OCI-LY1 (cell line): ENCODE measurements around the gene TBCE.

Source experiments
- EZH2 ChIP-seq: fragments of 200-600 bp; sonication (generic), shearing (Covaris generic); IDR thresholded peaks from 2 replicates; pipeline ENCODE4 v1.8.0; 2017; ENCODE audit warnings: borderline replicate concordance, mixed run types, mild to moderate bottlenecking, antibody characterized with exemption, low read length, moderate library complexity, mixed read lengths
- TF ChIP-seq, protein P1 (sequence below): fragments of 200-600 bp; sonication (generic), shearing (Covaris generic); IDR thresholded peaks from 2 replicates; pipeline ENCODE4 v1.5.1; 2017; ENCODE audit warnings: mild to moderate bottlenecking, antibody characterized with exemption, low read length, moderate library complexity, mixed read lengths

DNA sequence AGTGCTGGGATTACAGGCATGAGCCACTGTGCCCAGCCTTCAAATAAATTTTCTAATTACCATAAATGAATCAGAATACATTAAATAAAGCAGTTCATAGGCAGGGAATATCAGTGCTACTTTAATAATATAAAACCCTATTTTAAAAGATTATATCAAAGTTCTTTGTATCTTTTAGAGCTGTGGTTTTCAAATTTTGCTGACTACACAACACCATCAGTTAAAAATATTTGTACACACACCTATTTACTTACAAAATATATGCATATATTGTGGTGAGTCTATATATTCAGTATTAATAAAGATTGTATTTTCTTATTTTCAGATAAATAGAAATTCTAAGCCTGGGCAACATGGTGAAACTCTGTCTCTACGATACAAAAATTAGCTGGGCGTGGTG is 118.3 kb downstream of the TBCE start:
- TF ChIP-seq, protein P1, sequence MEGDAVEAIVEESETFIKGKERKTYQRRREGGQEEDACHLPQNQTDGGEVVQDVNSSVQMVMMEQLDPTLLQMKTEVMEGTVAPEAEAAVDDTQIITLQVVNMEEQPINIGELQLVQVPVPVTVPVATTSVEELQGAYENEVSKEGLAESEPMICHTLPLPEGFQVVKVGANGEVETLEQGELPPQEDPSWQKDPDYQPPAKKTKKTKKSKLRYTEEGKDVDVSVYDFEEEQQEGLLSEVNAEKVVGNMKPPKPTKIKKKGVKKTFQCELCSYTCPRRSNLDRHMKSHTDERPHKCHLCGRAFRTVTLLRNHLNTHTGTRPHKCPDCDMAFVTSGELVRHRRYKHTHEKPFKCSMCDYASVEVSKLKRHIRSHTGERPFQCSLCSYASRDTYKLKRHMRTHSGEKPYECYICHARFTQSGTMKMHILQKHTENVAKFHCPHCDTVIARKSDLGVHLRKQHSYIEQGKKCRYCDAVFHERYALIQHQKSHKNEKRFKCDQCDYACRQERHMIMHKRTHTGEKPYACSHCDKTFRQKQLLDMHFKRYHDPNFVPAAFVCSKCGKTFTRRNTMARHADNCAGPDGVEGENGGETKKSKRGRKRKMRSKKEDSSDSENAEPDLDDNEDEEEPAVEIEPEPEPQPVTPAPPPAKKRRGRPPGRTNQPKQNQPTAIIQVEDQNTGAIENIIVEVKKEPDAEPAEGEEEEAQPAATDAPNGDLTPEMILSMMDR: no peak
- no peak for TF ChIP-seq EZH2
